HepG2 (cell line): Measurements from ENCODE around the gene IBA57. TPM values are rescaled to one million over a fixed set of nuclear protein-coding genes. Genes with fewer than 3 reads are reported as not detected.

Source experiments
- ATF1 ChIP-seq: IDR thresholded peaks from 2 replicates; pipeline ENCODE4 v1.6.1; 2016; ENCODE audit warnings: mild to moderate bottlenecking, control low read depth
- ATF7 ChIP-seq, 2 experiments: fragments of 450-650 bp in 1 of 2; sonication (generic) in 1 of 2; formaldehyde crosslinking in 1 of 2; IDR thresholded peaks; 2 replicates each; pipeline versions ENCODE4 v1.4.0 to v1.6.1; 2016 to 2020; ENCODE audit warnings: antibody characterized with exemption in 1 of 2, mild to moderate bottlenecking in 1 of 2, missing genetic modification reagents in 1 of 2
- HCFC1 ChIP-seq: fragments of 150-350 bp; IDR thresholded peaks from 2 replicates; pipeline ENCODE4 v1.6.1; 2014; ENCODE audit warnings: low read depth, low read length
- ISX ChIP-seq: sonication (generic); formaldehyde crosslinking; conservative IDR thresholded peaks from 2 replicates; pipeline ENCODE4 v1.5.0; 2020; ENCODE audit warnings: missing genetic modification reagents
- MTA3 ChIP-seq: sonication (generic); formaldehyde crosslinking; IDR thresholded peaks from 2 replicates; pipeline ENCODE4 v1.4.0; 2020; ENCODE audit warnings: missing genetic modification reagents
- NR2F6 ChIP-seq, 2 experiments: IDR thresholded peaks; 2 replicates each; pipeline ENCODE4 v1.6.1; 2016; ENCODE audit warnings: antibody characterized with exemption in 1 of 2, mild to moderate bottlenecking in 1 of 2
- PHF20 ChIP-seq: sonication (generic); formaldehyde crosslinking; IDR thresholded peaks from 2 replicates; pipeline ENCODE4 v1.5.0; 2020; ENCODE audit warnings: mild to moderate bottlenecking, missing genetic modification reagents
- RARG ChIP-seq: sonication (generic); formaldehyde crosslinking; IDR thresholded peaks from 2 replicates; pipeline ENCODE4 v1.4.0; 2020; ENCODE audit warnings: low read depth, mild to moderate bottlenecking, missing genetic modification reagents
- SRY ChIP-seq: sonication (generic); formaldehyde crosslinking; IDR thresholded peaks from 2 replicates; pipeline ENCODE4 v1.8.0; 2022; ENCODE audit warnings: mild to moderate bottlenecking, missing genetic modification reagents
- TMF1 ChIP-seq: sonication (generic); formaldehyde crosslinking; IDR thresholded peaks from 2 replicates; pipeline ENCODE4 v1.8.1; 2022; ENCODE audit warnings: low read depth, missing genetic modification reagents
- ZFAT ChIP-seq: sonication (generic); formaldehyde crosslinking; conservative IDR thresholded peaks from 2 replicates; pipeline ENCODE4 v1.8.1; 2023; ENCODE audit warnings: missing genetic modification reagents, inconsistent platforms
- ZFP41 ChIP-seq: sonication (generic); formaldehyde crosslinking; IDR thresholded peaks from 2 replicates; pipeline ENCODE4 v1.4.0; 2020; ENCODE audit warnings: mild to moderate bottlenecking, missing genetic modification reagents, borderline replicate concordance
- ZFP90 ChIP-seq: sonication (generic); formaldehyde crosslinking; IDR thresholded peaks from 2 replicates; pipeline ENCODE4 v1.8.0; 2022; ENCODE audit warnings: missing genetic modification reagents, mild to moderate bottlenecking, inconsistent platforms, borderline replicate concordance
- ZNF251 ChIP-seq: sonication (generic); formaldehyde crosslinking; IDR thresholded peaks from 2 replicates; pipeline ENCODE4 v1.9.0; 2021; ENCODE audit warnings: mild to moderate bottlenecking, missing genetic modification reagents
- ZNF550 ChIP-seq: sonication (generic); formaldehyde crosslinking; IDR thresholded peaks from 2 replicates; pipeline ENCODE4 v1.4.0; 2020; ENCODE audit warnings: mild to moderate bottlenecking, missing genetic modification reagents, borderline replicate concordance
- ZNF678 ChIP-seq: sonication (generic); formaldehyde crosslinking; IDR thresholded peaks from 2 replicates; pipeline ENCODE4 v1.4.0; 2020; ENCODE audit warnings: mild to moderate bottlenecking, missing genetic modification reagents
- ZNF776 ChIP-seq: sonication (generic); formaldehyde crosslinking; IDR thresholded peaks from 2 replicates; pipeline ENCODE4 v1.4.0; 2020; ENCODE audit warnings: mild to moderate bottlenecking, missing genetic modification reagents
- ZNF850 ChIP-seq: sonication (generic); formaldehyde crosslinking; conservative IDR thresholded peaks from 2 replicates; pipeline ENCODE4 v1.9.0; 2021; ENCODE audit warnings: mild to moderate bottlenecking, missing genetic modification reagents
- polyA plus RNA-seq, 8 experiments: library from polyadenylated mRNA; depleted of rRNA in 3 of 8; stranded (reverse) in 7 of 8; unstranded in 1 of 8; fragments of >200 nt; fragmentation: Illumina TruSeq in 4 of 8; extraction: Trizol in 4 of 8; gene quantifications; 2 replicates each; pipeline versions ENCODE4 v1.2.1 to v1.2.3, GENCODE V29; 2011 to 2016; ENCODE audit warnings: low read depth in 4 of 8, missing spikeins in 1 of 8, mixed read lengths in 1 of 8; ENCODE audit not compliant: insufficient read depth in 1 of 8
- total RNA-seq, 5 experiments: library from RNA; depleted of rRNA; stranded (reverse); fragments of >200 nt; fragmentation: Illumina TruSeq; extraction: Trizol; gene quantifications; 2 replicates each; pipeline ENCODE4 v1.2.3, GENCODE V29; 2016; ENCODE audit warnings: low read depth in 1 of 5
- TF ChIP-seq, protein P1 (sequence below): sonication (generic); formaldehyde crosslinking; IDR thresholded peaks from 2 replicates; pipeline ENCODE4 v1.4.0; 2020; ENCODE audit warnings: missing genetic modification reagents
- TF ChIP-seq, protein P2 (sequence below): IDR thresholded peaks from 2 replicates; pipeline ENCODE4 v1.6.1; 2012; ENCODE audit warnings: inconsistent platforms
- TF ChIP-seq, protein P3 (sequence below): sonication (generic); formaldehyde crosslinking; IDR thresholded peaks from 2 replicates; pipeline ENCODE4 v1.4.0; 2020; ENCODE audit warnings: missing genetic modification reagents
- TF ChIP-seq, protein P4 (sequence below): sonication (generic); formaldehyde crosslinking; IDR thresholded peaks from 2 replicates; pipeline ENCODE4 v1.4.0; 2020; ENCODE audit warnings: mild to moderate bottlenecking, missing genetic modification reagents
- TF ChIP-seq, protein P5 (sequence below): IDR thresholded peaks from 2 replicates; pipeline ENCODE4 v1.6.1; 2012; ENCODE audit warnings: low read depth, low read length, improper control_type of control experiment

IBA57 gene
- total and polyA plus RNA-seq, 2 of the 13 experiments (the other 11 are each of a cell fraction or from before 2014, with no cell fraction given): 2.3 to 10.2 TPM

DNA sequence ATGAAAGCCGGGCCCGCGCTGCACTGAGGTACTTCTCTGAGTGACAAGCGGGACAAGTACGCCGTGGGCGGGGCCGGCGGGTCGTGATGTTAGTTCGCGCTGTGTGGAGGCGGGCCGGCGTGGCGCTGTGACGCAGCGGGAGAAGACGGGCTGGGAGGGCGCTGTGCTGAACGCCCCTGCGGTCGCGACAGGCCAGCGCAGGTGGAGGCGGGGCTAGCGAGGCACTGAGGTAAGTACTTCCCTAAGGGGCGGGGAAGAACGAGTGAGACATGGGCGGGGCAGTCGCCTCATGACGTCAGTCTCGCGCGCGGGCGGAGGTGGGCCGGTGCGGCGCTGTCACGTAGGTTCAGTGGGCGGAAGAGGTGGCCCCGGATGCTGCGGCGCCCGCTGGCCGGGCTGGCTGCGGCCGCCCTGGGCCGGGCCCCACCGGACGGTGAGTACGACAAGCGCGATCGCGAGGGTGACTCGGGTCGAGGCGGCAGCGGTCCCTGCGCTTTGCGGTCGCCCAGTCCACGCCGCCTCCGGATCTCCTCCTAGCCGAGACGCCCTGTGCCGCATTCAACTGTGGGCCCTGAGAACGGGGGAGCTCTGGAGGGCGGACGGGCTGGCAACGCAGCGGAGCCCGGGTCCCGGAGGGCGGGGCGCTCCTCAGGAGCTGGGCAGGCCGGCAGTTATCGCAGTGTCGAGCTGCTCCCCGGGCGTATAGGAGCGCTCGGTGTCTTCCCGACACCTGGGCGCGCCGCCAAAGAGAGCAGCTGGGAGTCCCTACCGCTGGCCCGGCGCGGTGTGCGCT lies 25.5 kb upstream of the IBA57 start, which contains the start of gene GUK1 (continued):
- TF ChIP-seq, protein P1, sequence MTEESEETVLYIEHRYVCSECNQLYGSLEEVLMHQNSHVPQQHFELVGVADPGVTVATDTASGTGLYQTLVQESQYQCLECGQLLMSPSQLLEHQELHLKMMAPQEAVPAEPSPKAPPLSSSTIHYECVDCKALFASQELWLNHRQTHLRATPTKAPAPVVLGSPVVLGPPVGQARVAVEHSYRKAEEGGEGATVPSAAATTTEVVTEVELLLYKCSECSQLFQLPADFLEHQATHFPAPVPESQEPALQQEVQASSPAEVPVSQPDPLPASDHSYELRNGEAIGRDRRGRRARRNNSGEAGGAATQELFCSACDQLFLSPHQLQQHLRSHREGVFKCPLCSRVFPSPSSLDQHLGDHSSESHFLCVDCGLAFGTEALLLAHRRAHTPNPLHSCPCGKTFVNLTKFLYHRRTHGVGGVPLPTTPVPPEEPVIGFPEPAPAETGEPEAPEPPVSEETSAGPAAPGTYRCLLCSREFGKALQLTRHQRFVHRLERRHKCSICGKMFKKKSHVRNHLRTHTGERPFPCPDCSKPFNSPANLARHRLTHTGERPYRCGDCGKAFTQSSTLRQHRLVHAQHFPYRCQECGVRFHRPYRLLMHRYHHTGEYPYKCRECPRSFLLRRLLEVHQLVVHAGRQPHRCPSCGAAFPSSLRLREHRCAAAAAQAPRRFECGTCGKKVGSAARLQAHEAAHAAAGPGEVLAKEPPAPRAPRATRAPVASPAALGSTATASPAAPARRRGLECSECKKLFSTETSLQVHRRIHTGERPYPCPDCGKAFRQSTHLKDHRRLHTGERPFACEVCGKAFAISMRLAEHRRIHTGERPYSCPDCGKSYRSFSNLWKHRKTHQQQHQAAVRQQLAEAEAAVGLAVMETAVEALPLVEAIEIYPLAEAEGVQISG (CRISPR knock-in tag): peak; percentile 91
- TF ChIP-seq ZFP41 (CRISPR knock-in tag) (no peak), ATF7 (IDR thresholded peaks at IDR 0.05) (peak; percentile 93), ATF7 (CRISPR knock-in tag; IDR thresholded peaks at IDR 0.05) (peak; percentile 84), SRY (peak; percentile 38; the same call in 1 of the 2 replicates), ZNF251 (CRISPR knock-in tag) (0 out of 2 replicates have a peak, but pooled peaks have one; percentile 6), ZFAT (no peak), NR2F6 (IDR thresholded peaks at IDR 0.05) (no peak), NR2F6 (CRISPR knock-in tag; IDR thresholded peaks at IDR 0.05) (peak; percentile 24; the same call in 1 of the 2 replicates), PHF20 (CRISPR knock-in tag) (peak; percentile 90), TMF1 (CRISPR knock-in tag) (peak; percentile 23; the same call in 1 of the 2 replicates), ZNF776 (CRISPR knock-in tag) (peak; percentile 91), HCFC1 (peak; percentile 54), RARG (no peak), ZNF678 (CRISPR knock-in tag) (0 out of 2 replicates have a peak, but pooled peaks have one; percentile 45), ZNF850 (CRISPR knock-in tag) (no peak), ATF1 (CRISPR knock-in tag) (peak; percentile 94), ISX (no peak; the same call in 1 of the 2 replicates), ZFP90 (CRISPR knock-in tag) (peak; percentile 65; the same call in 1 of the 2 replicates), ZNF550 (no peak), MTA3 (CRISPR knock-in tag) (no peak)
- TF ChIP-seq, protein P2, sequence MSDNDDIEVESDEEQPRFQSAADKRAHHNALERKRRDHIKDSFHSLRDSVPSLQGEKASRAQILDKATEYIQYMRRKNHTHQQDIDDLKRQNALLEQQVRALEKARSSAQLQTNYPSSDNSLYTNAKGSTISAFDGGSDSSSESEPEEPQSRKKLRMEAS: peak; percentile 44
- TF ChIP-seq, protein P3, sequence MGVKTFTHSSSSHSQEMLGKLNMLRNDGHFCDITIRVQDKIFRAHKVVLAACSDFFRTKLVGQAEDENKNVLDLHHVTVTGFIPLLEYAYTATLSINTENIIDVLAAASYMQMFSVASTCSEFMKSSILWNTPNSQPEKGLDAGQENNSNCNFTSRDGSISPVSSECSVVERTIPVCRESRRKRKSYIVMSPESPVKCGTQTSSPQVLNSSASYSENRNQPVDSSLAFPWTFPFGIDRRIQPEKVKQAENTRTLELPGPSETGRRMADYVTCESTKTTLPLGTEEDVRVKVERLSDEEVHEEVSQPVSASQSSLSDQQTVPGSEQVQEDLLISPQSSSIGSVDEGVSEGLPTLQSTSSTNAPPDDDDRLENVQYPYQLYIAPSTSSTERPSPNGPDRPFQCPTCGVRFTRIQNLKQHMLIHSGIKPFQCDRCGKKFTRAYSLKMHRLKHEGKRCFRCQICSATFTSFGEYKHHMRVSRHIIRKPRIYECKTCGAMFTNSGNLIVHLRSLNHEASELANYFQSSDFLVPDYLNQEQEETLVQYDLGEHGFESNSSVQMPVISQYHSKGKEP (CRISPR knock-in tag): no peak
- TF ChIP-seq, protein P4, sequence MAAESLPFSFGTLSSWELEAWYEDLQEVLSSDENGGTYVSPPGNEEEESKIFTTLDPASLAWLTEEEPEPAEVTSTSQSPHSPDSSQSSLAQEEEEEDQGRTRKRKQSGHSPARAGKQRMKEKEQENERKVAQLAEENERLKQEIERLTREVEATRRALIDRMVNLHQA (CRISPR knock-in tag): no peak
- TF ChIP-seq, protein P5, sequence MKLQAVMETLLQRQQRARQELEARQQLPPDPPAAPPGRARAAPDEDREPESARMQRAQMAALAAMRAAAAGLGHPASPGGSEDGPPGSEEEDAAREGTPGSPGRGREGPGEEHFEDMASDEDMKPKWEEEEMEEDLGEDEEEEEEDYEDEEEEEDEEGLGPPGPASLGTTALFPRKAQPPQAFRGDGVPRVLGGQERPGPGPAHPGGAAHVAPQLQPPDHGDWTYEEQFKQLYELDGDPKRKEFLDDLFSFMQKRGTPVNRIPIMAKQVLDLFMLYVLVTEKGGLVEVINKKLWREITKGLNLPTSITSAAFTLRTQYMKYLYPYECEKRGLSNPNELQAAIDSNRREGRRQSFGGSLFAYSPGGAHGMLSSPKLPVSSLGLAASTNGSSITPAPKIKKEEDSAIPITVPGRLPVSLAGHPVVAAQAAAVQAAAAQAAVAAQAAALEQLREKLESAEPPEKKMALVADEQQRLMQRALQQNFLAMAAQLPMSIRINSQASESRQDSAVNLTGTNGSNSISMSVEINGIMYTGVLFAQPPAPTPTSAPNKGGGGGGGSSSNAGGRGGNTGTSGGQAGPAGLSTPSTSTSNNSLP: peak; percentile 16; the same call in 1 of the 2 replicates
